MM.1S (cell line): ENCODE measurements around the gene CHN1.
A peak's percentile ranks its signal among the peaks of the same experiment; 100 is the strongest.

Source experiments
- DNase-seq: peaks from one replicate; pipeline ENCODE4 v3.0.0-alpha.2; 2015
- H2AFZ ChIP-seq: fragments of 300-600 bp; sonication (generic); 2 replicates; pipeline ENCODE4 v1.6.0; 2016; ENCODE audit warnings: antibody characterized with exemption, low read length
- H3F3A ChIP-seq: fragments of 300-600 bp; sonication (generic); 2 replicates; pipeline ENCODE4 v1.6.1; 2016; ENCODE audit warnings: mild to moderate bottlenecking, antibody characterized with exemption, low read length, moderate library complexity, mixed read lengths; ENCODE audit not compliant: insufficient read depth
- H3K27ac ChIP-seq: fragments of 300-600 bp; sonication (generic); 2 replicates; pipeline ENCODE4 v1.5.1; 2016; ENCODE audit warnings: mild to moderate bottlenecking, low read length
- H3K27me3 ChIP-seq: fragments of 300-600 bp; sonication (generic); replicated peaks from 2 replicates; pipeline ENCODE4 v1.6.0; 2016; ENCODE audit warnings: low read length; ENCODE audit not compliant: insufficient read depth
- H3K36me3 ChIP-seq: fragments of 300-600 bp; sonication (generic); replicated peaks from 2 replicates; pipeline ENCODE4 v1.6.1; 2016; ENCODE audit warnings: mild to moderate bottlenecking, low read length, mixed read lengths; ENCODE audit not compliant: insufficient read depth
- H3K4me1 ChIP-seq: fragments of 300-600 bp; sonication (generic); 2 replicates; pipeline ENCODE4 v1.6.1; 2016; ENCODE audit warnings: low read length, mixed read lengths
- H3K4me2 ChIP-seq: fragments of 300-600 bp; sonication (generic); 2 replicates; pipeline ENCODE4 v1.6.0; 2016; ENCODE audit warnings: low read depth, low read length
- H3K4me3 ChIP-seq: fragments of 300-600 bp; sonication (generic); 2 replicates; pipeline ENCODE4 v1.5.1; 2016; ENCODE audit warnings: low read length, mixed read lengths
- H3K79me2 ChIP-seq: fragments of 300-600 bp; sonication (generic); 2 replicates; pipeline ENCODE4 v1.6.1; 2016; ENCODE audit warnings: mixed run types, low read length, mixed read lengths
- H3K9ac ChIP-seq: fragments of 300-600 bp; sonication (generic); 2 replicates; pipeline ENCODE4 v1.6.1; 2016; ENCODE audit warnings: low read length, mixed read lengths
- H3K9me2 ChIP-seq: fragments of 300-600 bp; sonication (generic); replicated peaks from 2 replicates; pipeline ENCODE4 v1.6.1; 2016; ENCODE audit warnings: mild to moderate bottlenecking, low read length, mixed read lengths; ENCODE audit not compliant: insufficient read depth
- H3K9me3 ChIP-seq: fragments of 300-600 bp; sonication (generic); replicated peaks from 2 replicates; pipeline ENCODE4 v1.6.1; 2016; ENCODE audit warnings: mild to moderate bottlenecking, low read length, mixed read lengths; ENCODE audit not compliant: insufficient read depth
- H4K20me1 ChIP-seq: fragments of 300-600 bp; sonication (generic); 2 replicates; pipeline ENCODE4 v1.6.1; 2016; ENCODE audit warnings: mild to moderate bottlenecking, low read length, moderate library complexity, mixed read lengths; ENCODE audit not compliant: insufficient read depth
- CTCF ChIP-seq: fragments of 300-600 bp; sonication (generic); IDR thresholded peaks from 2 replicates; pipeline ENCODE4 v1.5.1; 2016; ENCODE audit warnings: antibody characterized with exemption, low read length, mixed read lengths
- EZH2 ChIP-seq: fragments of 300-600 bp; sonication (generic); optimal IDR thresholded peaks from 2 replicates; pipeline ENCODE3; 2017; ENCODE audit warnings: low read depth, mild to moderate bottlenecking, antibody characterized with exemption, low read length, mixed read lengths
- EZH2phosphoT487 ChIP-seq: fragments of 300-600 bp; sonication (generic); IDR thresholded peaks from 2 replicates; pipeline ENCODE4 v1.6.1; 2018; ENCODE audit warnings: antibody characterized with exemption, low read length

The CHN1 gene

GRCh38 chr2:174777347-174778084, 227.7 kb downstream of the CHN1 start:
- no peak overlapping the region for H3K4me2 ChIP-seq
- no peak for DNase-seq
- no peaks in the 10 kb centered on the region for H3K36me3 ChIP-seq
- no peaks in the 10 kb centered on the region for H4K20me1 ChIP-seq
- no peaks in the 10 kb centered on the region for H3K4me1 ChIP-seq
- H3K9me2 ChIP-seq, result no peaks in the 10 kb centered on the region
- no peak overlapping the region for H3K27ac ChIP-seq
- no peaks in the 10 kb centered on the region for H3F3A ChIP-seq
- H3K27me3 ChIP-seq, result no peaks in the 10 kb centered on the region
- H3K79me2 ChIP-seq, result no peaks in the 10 kb centered on the region
- no peak overlapping the region for H3K9ac ChIP-seq
- no peak overlapping the region for H3K4me3 ChIP-seq
- no peak for TF ChIP-seq CTCF
- TF ChIP-seq EZH2phosphoT487, result no peak
- no peak for TF ChIP-seq EZH2
- H3K9me3 ChIP-seq, result no peaks in the 10 kb centered on the region
- no peak overlapping the region for H2AFZ ChIP-seq

- H3K4me3 ChIP-seq, result no peak overlapping the region
- no peaks in the 10 kb centered on the region for H3F3A ChIP-seq
- H3K4me2 ChIP-seq, result no peak overlapping the region
- H3K9me2 ChIP-seq, result no peaks in the 10 kb centered on the region
- H2AFZ ChIP-seq, result no peak overlapping the region
- H3K9me3 ChIP-seq, result no peaks in the 10 kb centered on the region
- H3K27me3 ChIP-seq, result no peaks in the 10 kb centered on the region
- H3K27ac ChIP-seq, result no peak overlapping the region
- no peaks in the 10 kb centered on the region for H3K36me3 ChIP-seq
- no peak for DNase-seq
- no peak overlapping the region for H3K9ac ChIP-seq
- H3K4me1 ChIP-seq, result no peaks in the 10 kb centered on the region
- no peak for TF ChIP-seq CTCF
- no peak for TF ChIP-seq EZH2phosphoT487
- TF ChIP-seq EZH2, result no peak
- H3K79me2 ChIP-seq, result no peaks in the 10 kb centered on the region
- H4K20me1 ChIP-seq, result no peaks in the 10 kb centered on the region
Measured at GRCh38 chr2:174776675-174777074, 228.5 kb downstream of the CHN1 start.

- H3F3A ChIP-seq, result no peaks in the 10 kb centered on the region
- H3K9me2 ChIP-seq, result no peaks in the 10 kb centered on the region
- no peak overlapping the region for H3K4me3 ChIP-seq
- H4K20me1 ChIP-seq, result no peaks in the 10 kb centered on the region
- no peaks in the 10 kb centered on the region for H3K4me1 ChIP-seq
- no peak for DNase-seq
- no peak overlapping the region for H3K27ac ChIP-seq
- no peaks in the 10 kb centered on the region for H3K27me3 ChIP-seq
- no peaks in the 10 kb centered on the region for H3K79me2 ChIP-seq
- H2AFZ ChIP-seq, result no peak overlapping the region
- H3K4me2 ChIP-seq, result no peak overlapping the region
- no peak overlapping the region for H3K9ac ChIP-seq
- no peaks in the 10 kb centered on the region for H3K36me3 ChIP-seq
- H3K9me3 ChIP-seq, result no peaks in the 10 kb centered on the region
- TF ChIP-seq EZH2phosphoT487 (no peak), CTCF (peak; percentile 49)
Measured at GRCh38 chr2:174776223-174776622, 229.0 kb downstream of the CHN1 start.
